CD14-positive monocyte (primary cell): Measurements from ENCODE around the gene WRNIP1. TPM values are rescaled to one million over a fixed set of nuclear protein-coding genes. Genes with fewer than 3 reads are reported as not detected.

ENCODE experiments used
- DNase-seq, 3 donors: peaks; one replicate each; pipeline ENCODE4 v3.0.0-alpha.2; 2011 to 2022
- H2AFZ ChIP-seq: 2 replicates; pipeline ENCODE4 v1.6.0; 2012; ENCODE audit warnings: mild to moderate bottlenecking, low read depth, low read length, inconsistent platforms; ENCODE audit not compliant: insufficient read depth, poor library complexity, severe bottlenecking
- H3K27ac ChIP-seq, 2 donors: 1 replicate in 1 of 2; 2 replicates in 1 of 2; pipeline ENCODE4 v1.5.1; 2012 to 2013; ENCODE audit warnings: low read length in 2 of 2, control low read depth in 1 of 2, inconsistent platforms in 1 of 2, low read depth in 1 of 2, mild to moderate bottlenecking in 1 of 2
- H3K27me3 ChIP-seq, 2 donors: one replicate each; pipeline versions ENCODE4 v1.6.0 to v1.6.1; 2011 to 2013; ENCODE audit warnings: low read length in 2 of 2; ENCODE audit not compliant: control insufficient read depth in 2 of 2, insufficient read depth in 2 of 2
- H3K36me3 ChIP-seq, 2 donors: replicated peaks in 1 of 2; 1 replicate in 1 of 2; 2 replicates in 1 of 2; pipeline versions ENCODE4 v1.5.1 to v1.6.1; 2012 to 2013; ENCODE audit warnings: low read length in 2 of 2, control low read depth in 1 of 2, inconsistent platforms in 1 of 2, mild to moderate bottlenecking in 1 of 2; ENCODE audit not compliant: insufficient read depth in 2 of 2, control insufficient read depth in 1 of 2
- H3K4me1 ChIP-seq, 2 donors: 1 replicate in 1 of 2; 2 replicates in 1 of 2; pipeline versions ENCODE4 v1.5.1 to v1.6.1; 2012 to 2013; ENCODE audit warnings: low read length in 2 of 2, control low read depth in 1 of 2, inconsistent platforms in 1 of 2, mild to moderate bottlenecking in 1 of 2, moderate library complexity in 1 of 2; ENCODE audit not compliant: insufficient read depth in 2 of 2, control insufficient read depth in 1 of 2
- H3K4me2 ChIP-seq: replicated peaks from 2 replicates; pipeline ENCODE3; 2012; ENCODE audit warnings: low read length, moderate library complexity, mild to moderate bottlenecking; ENCODE audit not compliant: poor library complexity, severe bottlenecking; ENCODE audit errors: extremely low read depth
- H3K4me3 ChIP-seq, 3 experiments: fragments of 200-600 bp in 1 of 3; sonication (generic) in 1 of 3; replicated peaks in 1 of 3; 1 replicate in 2 of 3; 2 replicates in 1 of 3; pipeline ENCODE4 v1.5.1; 2011 to 2013; ENCODE audit warnings: low read length in 3 of 3, mild to moderate bottlenecking in 3 of 3, control low read depth in 2 of 3, low read depth in 2 of 3, inconsistent platforms in 1 of 3, moderate library complexity in 1 of 3
- H3K79me2 ChIP-seq: 2 replicates; pipeline ENCODE4 v1.6.0; 2012; ENCODE audit warnings: mild to moderate bottlenecking, control low read depth, inconsistent platforms, low read length, moderate library complexity; ENCODE audit not compliant: insufficient read depth
- H3K9ac ChIP-seq: 2 replicates; pipeline ENCODE4 v1.6.0; 2017; ENCODE audit warnings: low read length, mild to moderate bottlenecking; ENCODE audit not compliant: insufficient read depth, poor library complexity, severe bottlenecking
- H3K9me3 ChIP-seq, 2 donors: replicated peaks in 1 of 2; 1 replicate in 1 of 2; 2 replicates in 1 of 2; pipeline versions ENCODE4 v1.5.1 to v1.6.1; 2012 to 2013; ENCODE audit warnings: low read length in 2 of 2, control low read depth in 1 of 2; ENCODE audit not compliant: control insufficient read depth in 1 of 2, insufficient read depth in 1 of 2
- H4K20me1 ChIP-seq: 2 replicates; pipeline ENCODE4 v1.6.0; 2012; ENCODE audit warnings: mild to moderate bottlenecking, low read length, control low read depth, moderate library complexity; ENCODE audit not compliant: insufficient read depth
- H3K27ac Mint-ChIP-seq, 7 donors: one replicate each; pipeline ENCODE4 v1.8.0; 2020; ENCODE audit warnings: mild to moderate bottlenecking in 7 of 7, mixed read lengths in 7 of 7, moderate library complexity in 6 of 7, inconsistent platforms in 2 of 7
- H3K27me3 Mint-ChIP-seq, 3 donors: one replicate each; pipeline ENCODE4 v1.8.0; 2021 to 2022; ENCODE audit warnings: low read depth in 3 of 3, mild to moderate bottlenecking in 3 of 3, mixed read lengths in 3 of 3, moderate library complexity in 3 of 3, inconsistent platforms in 1 of 3
- H3K36me3 Mint-ChIP-seq, 2 donors: one replicate each; pipeline ENCODE4 v1.8.0; 2020; ENCODE audit warnings: mixed read lengths in 2 of 2, inconsistent platforms in 1 of 2, mild to moderate bottlenecking in 1 of 2
- H3K4me1 Mint-ChIP-seq: one replicate; pipeline ENCODE4 v1.8.0; 2020; ENCODE audit warnings: mild to moderate bottlenecking, mixed read lengths
- H3K4me3 Mint-ChIP-seq, 2 donors: one replicate each; pipeline ENCODE4 v1.8.0; 2020; ENCODE audit warnings: mild to moderate bottlenecking in 2 of 2, mixed read lengths in 2 of 2, moderate library complexity in 1 of 2
- H3K9me3 Mint-ChIP-seq, 7 donors: one replicate each; pipeline ENCODE4 v1.8.0; 2020 to 2022; ENCODE audit warnings: mixed read lengths in 7 of 7, mild to moderate bottlenecking in 6 of 7, moderate library complexity in 6 of 7, inconsistent platforms in 2 of 7
- WGBS: methylation state at CpG from one replicate; pipeline ENCODE4 v1.1.5; 2013; ENCODE audit warnings: missing lambda C conversion rate; ENCODE audit not compliant: insufficient coverage; 5-methylcytosine and 5-hydroxymethylcytosine counted together
- intact Hi-C, 2 donors: fragments of 100-400 bp; cut with micrococcal nuclease; formaldehyde crosslinking; loops; one replicate each; pipeline versions ENCODE4 v1.15.0 to v1.15.1; 2023
- polyA minus RNA-seq: library from RNA; depleted of rRNA, polyadenylated mRNA; stranded (reverse); fragments of >200 nt; gene quantifications from 2 replicates; pipeline ENCODE4 v1.2.3, GENCODE V29; 2012
- polyA plus RNA-seq, 3 donors: library from polyadenylated mRNA; depleted of rRNA in 1 of 3; unstranded in 2 of 3; stranded (reverse) in 1 of 3; fragments of 300-500 nt in 2 of 3; fragments of >200 nt in 1 of 3; fragmentation: Illumina TruSeq in 2 of 3; gene quantifications; 1 replicate in 2 of 3; 2 replicates in 1 of 3; pipeline ENCODE4 v1.2.3, GENCODE V29; 2012 to 2021
- total RNA-seq, 12 experiments: library from RNA in 1 of 12; stranded (reverse) in 1 of 12; fragments of 120-200 nt in 1 of 12; gene quantifications; one replicate each; pipeline ENCODE4 v1.2.4 and lab custom pipeline; 2013 to 2026; ENCODE audit warnings: mixed read lengths in 6 of 12, inconsistent platforms in 1 of 12
- TF ChIP-seq, protein P1 (sequence below): fragments of 200-600 bp; IDR thresholded peaks from one replicate; pipeline ENCODE4 v1.8.0; 2022; ENCODE audit warnings: antibody characterized with exemption, mild to moderate bottlenecking

WRNIP1 gene
- 34.8 TPM for total RNA-seq (2013)
- polyA plus RNA-seq: 10 to 100 TPM; 17.5 to 25.8 (median 17.8) TPM
- 21.6 and 33.5 TPM in 2 replicates for polyA minus RNA-seq
- total RNA-seq (lab: John Stamatoyannopoulos, UW): 9.3 to 41.9 (median 27.9) reads per million in 11 experiments

DNA sequence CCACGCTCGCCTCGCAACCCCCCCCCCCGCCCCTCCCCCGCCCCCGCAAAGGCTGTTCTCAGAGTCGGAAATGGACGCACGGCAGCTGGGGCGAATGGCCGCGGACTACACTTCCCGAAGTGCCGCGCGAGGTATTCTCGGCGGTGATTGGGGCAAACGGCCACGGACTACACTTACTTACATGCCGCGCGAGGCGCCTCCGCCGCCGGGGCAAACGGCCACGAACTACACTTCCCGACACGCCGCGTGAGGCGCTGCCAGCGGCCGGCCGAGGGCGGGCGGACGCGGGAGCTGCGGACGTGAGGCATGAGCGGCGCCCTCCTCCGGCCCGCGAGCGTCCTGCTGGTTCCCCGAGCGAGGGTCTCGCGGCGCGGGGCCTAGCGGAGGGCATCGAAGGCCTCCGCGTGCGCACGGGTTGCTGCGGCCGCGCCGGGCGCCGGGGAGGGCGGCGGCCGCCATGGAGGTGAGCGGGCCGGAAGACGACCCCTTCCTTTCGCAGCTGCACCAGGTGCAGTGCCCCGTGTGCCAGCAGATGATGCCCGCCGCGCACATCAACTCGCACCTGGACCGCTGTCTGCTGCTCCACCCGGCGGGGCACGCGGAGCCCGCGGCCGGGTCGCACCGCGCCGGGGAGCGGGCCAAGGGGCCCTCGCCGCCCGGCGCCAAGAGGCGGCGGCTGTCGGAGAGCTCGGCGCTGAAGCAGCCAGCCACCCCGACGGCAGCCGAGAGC, at the start of gene WRNIP1:
Gene WRNIP1 (plus strand): TSS at position 228 of the 730 bp plus-strand sequence. CDS start 230 bp downstream, at position 458.
- peaks cover 0 to 2% (median 0%) of the 10 kb centered on the region in 3 donors for H3K27me3 Mint-ChIP-seq
- peak within 1 kb of the TSS; percentile 91 to 94 for H3K4me3 Mint-ChIP-seq
- under 1% methylated on average over 95 of the region's 104 CpGs for WGBS
- H3K27ac ChIP-seq: peak within 1 kb of the TSS; percentile 88 to 89
- TF ChIP-seq, protein P1, sequence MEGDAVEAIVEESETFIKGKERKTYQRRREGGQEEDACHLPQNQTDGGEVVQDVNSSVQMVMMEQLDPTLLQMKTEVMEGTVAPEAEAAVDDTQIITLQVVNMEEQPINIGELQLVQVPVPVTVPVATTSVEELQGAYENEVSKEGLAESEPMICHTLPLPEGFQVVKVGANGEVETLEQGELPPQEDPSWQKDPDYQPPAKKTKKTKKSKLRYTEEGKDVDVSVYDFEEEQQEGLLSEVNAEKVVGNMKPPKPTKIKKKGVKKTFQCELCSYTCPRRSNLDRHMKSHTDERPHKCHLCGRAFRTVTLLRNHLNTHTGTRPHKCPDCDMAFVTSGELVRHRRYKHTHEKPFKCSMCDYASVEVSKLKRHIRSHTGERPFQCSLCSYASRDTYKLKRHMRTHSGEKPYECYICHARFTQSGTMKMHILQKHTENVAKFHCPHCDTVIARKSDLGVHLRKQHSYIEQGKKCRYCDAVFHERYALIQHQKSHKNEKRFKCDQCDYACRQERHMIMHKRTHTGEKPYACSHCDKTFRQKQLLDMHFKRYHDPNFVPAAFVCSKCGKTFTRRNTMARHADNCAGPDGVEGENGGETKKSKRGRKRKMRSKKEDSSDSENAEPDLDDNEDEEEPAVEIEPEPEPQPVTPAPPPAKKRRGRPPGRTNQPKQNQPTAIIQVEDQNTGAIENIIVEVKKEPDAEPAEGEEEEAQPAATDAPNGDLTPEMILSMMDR: peak; percentile 86
- H3K79me2 ChIP-seq: peaks cover 48% of the 10 kb centered on the region
- peak within 1 kb of the TSS; percentile 89 for H3K9ac ChIP-seq
- peak within 1 kb of the TSS; percentile 89 for H2AFZ ChIP-seq
- H3K27me3 ChIP-seq: no peaks in the 10 kb centered on the region
- H3K36me3 Mint-ChIP-seq: peaks cover 5 to 11% of the 10 kb centered on the region in 2 donors
- peak; percentile 98 to 99 (median 99) for DNase-seq
- H3K4me1 ChIP-seq: peaks cover 39 to 58% of the 10 kb centered on the region in 2 donors
- H4K20me1 ChIP-seq: peaks cover 32% of the 10 kb centered on the region
- peak within 1 kb of the TSS; percentile 98 to 99 (median 99) for H3K27ac Mint-ChIP-seq
- intact Hi-C loops: loop anchor here (5.0 to 10.0 kb wide), 4 partner anchors 289 to 1171 kb away; partner anchors contain the start of genes GMDS (in 1 of the 2) and RIPK1 (in 1 of the 2)
- peaks cover 3 to 7% of the 10 kb centered on the region in 2 donors for H3K36me3 ChIP-seq
- peaks cover 52% of the 10 kb centered on the region for H3K4me1 Mint-ChIP-seq
- H3K4me3 ChIP-seq: peak within 1 kb of the TSS; percentile 82 to 98 (median 92)
- H3K9me3 ChIP-seq: peaks cover 0 to 6% of the 10 kb centered on the region in 2 donors
- peaks cover 0 to 9% (median 1%) of the 10 kb centered on the region in 7 donors for H3K9me3 Mint-ChIP-seq
- peak within 1 kb of the TSS; percentile 92 for H3K4me2 ChIP-seq

DNA sequence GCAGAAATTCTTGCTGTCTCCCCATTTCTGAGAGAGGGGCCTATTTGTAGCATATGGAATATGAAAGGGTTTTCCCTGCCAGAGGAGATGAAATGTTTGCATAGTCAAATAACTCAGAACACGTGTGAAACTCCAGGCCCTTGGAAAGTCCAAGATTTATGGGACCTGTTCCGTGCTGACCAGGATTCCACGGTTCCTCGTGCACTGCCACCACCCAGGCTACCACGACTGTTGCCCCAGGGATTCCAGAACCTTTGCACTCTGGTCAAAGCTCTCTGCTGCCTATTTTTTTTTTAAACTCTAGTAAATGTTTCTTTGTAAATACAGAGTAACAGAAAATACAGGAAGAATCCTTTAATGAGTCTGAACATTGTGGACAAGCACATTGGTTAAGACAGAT, 49.5 kb upstream of the WRNIP1 start:
- H3K27me3 Mint-ChIP-seq: no peaks in the 10 kb centered on the region
- intact Hi-C loops: no loop called here
- no peak overlapping the region for H3K4me3 Mint-ChIP-seq
- Histone ChIP-seq H4K20me1 (no peaks in the 10 kb centered on the region), H3K9ac (no peak overlapping the region), H3K4me2 (no peak overlapping the region), H3K4me1 (peaks cover 14 to 15% of the 10 kb centered on the region in 2 donors), H3K27ac (no peak overlapping the region), H3K27me3 (no peaks in the 10 kb centered on the region), H3K9me3 (peaks cover 3 to 10% of the 10 kb centered on the region in 2 donors), H3K36me3 (no peaks in the 10 kb centered on the region), H3K79me2 (no peaks in the 10 kb centered on the region), H2AFZ (no peak overlapping the region), H3K4me3 (no peak overlapping the region)
- H3K36me3 Mint-ChIP-seq: peaks cover 0 to 3% of the 10 kb centered on the region in 2 donors
- H3K9me3 Mint-ChIP-seq: peaks cover 0 to 21% (median 10%) of the 10 kb centered on the region in 7 donors
- H3K27ac Mint-ChIP-seq: no peak overlapping the region
- TF ChIP-seq, protein P1: no peak
- H3K4me1 Mint-ChIP-seq: peaks cover 24% of the 10 kb centered on the region
- no peak for DNase-seq
- WGBS: 96% methylated on average over 3 of the region's 5 CpGs
